ENCODE data around the gene FAR2.
"Not testable (repeated sequence)": the region's sequence is repeated elsewhere in the genome, so short reads cannot be mapped to it uniquely, and the experiment has no call there.

The FAR2 gene

DNA sequence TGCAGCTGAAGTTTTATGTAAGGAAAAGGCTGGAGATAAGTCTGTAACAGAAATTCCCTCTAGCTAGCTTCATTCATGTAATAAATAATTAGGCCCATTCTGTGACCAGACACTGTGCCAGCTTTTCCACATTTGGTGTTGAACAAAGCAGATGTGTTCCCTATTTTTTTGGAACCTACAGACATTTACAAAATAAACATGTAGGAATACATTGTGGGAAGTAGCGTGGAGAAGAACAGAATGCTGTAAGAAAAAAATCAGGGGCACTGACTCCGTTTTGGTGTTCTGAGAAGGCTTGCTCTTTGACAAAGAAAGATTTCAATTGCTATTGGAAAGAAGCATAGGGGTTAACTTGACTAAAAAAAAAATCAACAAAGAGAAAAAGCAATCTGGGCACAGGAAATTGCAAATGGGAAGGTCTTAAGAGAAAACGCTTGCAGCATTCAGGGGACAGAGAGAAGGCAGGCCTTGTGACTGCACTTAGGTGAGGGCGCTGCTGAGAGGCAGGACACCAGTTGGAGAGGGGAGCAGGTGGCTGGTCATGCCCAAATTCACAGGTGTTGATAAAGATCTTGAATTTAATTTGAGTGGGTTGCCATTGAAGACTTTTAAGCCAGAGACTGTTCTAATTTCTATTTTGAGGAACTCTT, 4.0 kb downstream of the FAR2 start:
- peak; percentile 48 for DNase-seq (ENCODE audit: low spot score)

DNA sequence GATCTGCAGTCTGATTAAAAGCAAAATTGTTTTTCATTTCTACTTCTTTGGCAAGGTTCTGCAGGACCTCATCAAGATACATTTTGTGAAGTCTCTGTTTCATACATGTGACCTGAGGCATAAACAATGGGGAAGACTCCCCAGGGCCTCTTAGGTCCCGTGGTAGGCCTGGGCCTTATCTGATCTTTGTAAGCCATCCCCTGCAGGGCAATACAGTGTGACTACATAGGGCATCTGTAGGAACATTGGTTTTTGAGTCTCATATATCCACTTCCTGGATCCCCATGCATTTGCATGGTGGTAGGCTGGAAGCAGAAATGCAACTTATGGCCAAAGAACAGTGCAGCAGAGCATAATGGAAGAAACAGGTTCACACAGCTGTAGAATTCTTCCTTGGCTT, 6.0 kb downstream of the FAR2 start:
- DNase-seq (ENCODE audit: low spot score), result no peak

DNA sequence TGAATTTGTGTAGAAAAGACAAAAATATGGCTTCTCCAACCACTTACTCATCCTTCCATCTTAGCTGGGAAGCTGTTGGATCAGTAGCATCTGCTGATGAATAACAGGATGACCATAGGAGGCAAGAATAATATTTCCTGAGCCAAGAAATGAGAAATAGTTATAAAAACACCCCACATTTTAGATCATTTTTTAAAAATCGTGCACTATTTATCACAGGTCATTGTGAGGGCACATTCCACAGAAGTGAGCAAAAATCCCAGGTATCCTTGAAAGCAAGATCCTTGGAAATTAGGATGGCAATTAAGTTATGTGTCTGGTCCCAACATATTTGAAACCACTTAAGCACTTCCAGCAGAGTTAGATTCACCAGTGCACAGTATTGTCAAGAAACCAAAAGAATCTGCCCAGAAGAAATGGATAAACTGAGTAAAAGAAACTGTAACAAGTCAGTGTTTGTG, 8.4 kb downstream of the FAR2 start:
- no peak for DNase-seq (ENCODE audit: low spot score)

DNA sequence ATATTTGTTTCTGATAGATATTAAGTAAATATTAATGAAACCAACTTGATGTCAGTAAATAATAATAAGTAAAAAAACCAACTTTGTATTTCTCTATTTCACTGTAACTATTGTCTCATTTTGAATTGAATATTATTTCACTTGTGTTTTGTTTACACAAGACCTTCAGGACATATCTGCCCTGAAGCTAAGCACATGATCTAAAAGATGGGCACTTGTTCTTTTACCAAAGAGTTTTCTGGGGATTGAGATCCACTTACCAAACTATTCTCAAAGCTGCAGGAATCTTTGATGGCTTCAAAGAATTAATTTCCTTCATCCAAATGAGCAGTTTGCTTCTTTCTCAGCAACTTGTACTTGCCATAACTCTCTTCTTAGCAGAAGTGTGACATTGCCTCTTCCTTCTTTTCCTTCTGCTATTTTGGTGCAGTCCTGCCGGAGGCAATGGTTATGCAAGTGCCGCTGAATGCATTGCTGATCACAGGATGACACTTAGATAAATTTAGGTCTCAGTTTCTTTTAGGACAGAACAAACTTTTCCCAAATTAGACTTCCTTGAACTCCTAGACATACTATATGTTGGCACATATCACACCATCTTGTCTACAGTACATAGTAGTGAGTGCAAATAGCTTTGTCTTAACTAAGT, 9.2 kb downstream of the FAR2 start:
- DNase-seq (ENCODE audit: low spot score), result peak; percentile 67

DNA sequence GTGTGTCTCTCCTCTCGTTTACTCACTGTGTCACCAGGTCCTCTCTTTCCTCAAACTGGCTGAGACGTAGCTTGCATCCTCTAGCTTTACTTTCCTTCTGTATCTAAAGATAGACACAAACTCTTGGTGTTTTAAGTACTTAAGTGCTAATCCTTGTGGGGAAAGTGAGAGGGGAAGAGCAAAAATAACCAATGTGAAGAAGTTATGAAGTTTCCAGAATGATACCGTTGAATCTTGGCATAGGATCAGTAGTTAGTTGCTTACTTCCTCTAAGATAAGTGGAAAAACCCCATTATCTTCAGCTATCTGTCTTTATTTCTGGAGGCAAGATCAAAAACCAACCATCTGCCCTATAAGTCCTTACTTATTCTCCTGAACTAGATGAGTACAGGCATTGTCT, 10.6 kb downstream of the FAR2 start:
- DNase-seq (ENCODE audit: low spot score), result peak; percentile 39

DNA sequence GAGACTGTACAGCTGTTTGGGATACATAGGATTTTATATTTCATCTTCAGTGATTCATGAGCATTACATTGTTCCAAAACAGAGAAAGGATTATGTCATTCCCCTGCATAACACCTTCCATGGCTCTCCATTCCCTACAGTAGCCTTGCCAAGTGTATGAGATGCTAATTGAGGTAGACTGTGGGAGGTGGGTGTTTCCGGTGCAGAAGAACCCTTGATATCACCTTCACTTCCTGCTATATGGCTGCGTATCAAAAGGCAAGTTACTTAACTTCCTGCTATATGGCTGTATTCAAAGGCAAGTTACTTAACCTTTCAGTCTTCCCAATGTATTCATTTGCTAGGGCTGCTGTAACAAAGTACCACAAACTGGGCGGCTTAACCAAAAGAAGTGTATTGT, 11.2 kb downstream of the FAR2 start:
- DNase-seq (ENCODE audit: low spot score), result no peak

DNA sequence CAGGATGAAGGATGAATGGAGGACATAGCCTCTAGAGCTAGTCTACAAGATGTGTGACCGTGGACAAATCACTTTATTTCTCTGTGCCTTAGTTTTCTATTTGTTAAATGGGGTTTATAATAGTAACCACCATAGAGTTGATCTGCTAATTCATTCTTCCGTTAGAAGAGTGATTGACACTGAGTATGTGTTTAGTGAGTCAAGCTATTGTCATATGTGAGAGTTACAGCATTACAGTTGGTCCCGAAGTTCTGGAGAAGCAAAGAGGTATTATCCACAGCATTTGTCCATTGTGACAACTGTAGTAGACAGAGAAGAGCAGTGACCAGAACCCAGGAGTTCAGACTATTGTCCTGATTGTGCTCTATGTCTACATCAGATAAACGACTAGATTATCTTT, 14.1 kb downstream of the FAR2 start:
- no peak for DNase-seq (ENCODE audit: low spot score)

DNA sequence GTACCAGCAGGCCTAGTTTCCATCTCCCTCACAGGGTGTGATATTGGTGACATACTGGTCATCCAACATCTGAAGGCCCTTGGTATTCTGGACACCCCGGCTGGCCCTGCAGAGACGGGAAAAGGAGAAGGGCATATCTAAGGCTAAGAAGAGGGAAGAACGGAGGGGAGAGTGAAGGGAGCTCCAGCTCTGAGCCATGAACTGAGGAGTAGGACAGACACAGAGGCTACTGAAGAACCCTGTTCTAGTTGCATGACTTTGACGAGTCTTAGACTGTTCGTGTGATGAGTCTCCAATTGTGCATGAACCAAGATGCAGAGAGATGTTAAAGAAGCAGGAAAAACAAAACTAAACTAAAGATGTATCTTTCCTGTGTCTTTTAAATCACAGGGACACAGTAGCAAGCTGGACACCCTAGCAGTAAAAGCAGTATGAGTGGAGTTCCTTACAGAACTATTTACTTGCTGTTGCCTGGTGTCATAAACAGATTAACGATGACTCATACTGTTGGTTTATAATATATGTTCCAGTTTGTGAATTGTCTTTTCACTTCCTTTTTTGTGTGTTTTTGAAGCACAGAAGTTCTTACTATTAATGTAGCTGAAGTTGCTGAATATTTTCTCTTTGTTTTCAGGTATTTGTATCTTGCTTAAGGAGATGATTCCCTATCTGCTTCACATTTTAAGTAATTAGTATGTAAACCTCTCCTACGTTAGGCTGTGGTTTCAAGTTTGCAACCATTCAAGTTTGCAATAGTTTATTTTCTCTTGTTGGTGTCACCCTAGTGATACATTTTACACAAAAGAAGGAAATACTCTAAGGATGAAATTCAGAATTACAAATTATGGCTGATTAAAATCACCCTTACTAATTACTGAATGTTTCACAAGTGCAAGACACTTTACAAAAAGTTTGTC, 15.7 kb downstream of the FAR2 start:
- no peak for DNase-seq (ENCODE audit: low spot score)

DNA sequence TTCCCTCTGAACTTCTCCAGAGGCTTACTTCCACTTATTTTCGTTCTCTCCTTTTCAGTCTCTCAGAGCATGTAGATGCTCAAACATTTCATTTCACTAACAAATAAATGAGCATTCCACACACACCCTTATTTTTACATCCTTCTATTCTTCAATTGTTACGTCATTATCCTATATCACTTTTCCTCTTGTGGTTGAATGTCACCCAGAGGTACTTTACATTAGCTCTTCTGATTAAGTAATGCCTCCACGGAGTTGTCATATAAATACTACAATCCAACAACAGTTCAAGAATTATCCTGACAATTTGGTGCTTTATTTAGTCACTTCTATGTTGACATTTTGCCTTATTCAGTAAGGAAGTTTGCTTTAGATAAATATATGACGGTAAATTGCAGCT, 18.4 kb downstream of the FAR2 start:
- DNase-seq (ENCODE audit: low spot score), result no peak

DNA sequence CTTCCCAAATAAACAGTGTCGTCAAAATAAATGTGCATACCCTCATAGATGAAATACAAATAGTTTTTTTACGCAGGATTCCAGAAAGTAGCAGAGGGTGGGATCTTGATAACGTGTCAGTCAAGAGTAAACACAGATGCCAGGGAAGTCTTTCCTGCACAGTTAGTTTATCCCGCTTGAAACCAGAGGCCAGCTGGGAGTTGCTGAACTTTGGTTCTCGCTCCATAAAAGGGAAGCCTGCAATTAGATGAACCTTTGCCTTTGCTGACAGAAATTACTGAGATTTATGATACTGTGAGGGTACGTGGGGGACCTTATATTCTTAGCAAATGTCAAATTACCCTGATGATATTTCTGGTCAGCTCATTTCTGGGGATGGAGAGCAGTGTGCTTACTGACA, 18.9 kb downstream of the FAR2 start:
- no peak for DNase-seq (ENCODE audit: low spot score)

DNA sequence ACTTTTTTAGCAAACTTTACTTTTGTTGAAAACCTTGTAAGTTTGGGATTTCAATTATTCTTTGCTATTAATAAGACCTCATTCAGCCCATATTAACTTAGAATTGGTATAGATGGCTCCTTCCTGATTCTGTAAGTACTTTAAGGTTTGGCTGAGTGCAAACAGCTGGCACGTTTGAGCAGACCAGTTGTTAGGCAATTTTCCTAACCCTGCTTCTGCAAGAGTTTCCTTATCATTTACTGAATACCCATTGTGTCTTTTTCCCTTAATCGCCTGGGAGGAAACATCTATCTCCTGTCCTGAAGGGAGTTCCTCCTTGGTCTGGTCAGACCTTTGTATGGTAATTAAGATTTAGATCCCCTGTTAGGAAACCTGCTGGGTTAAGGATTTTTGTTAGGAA, 20.9 kb downstream of the FAR2 start:
- DNase-seq (ENCODE audit: low spot score), result not testable (repeated sequence)

DNA sequence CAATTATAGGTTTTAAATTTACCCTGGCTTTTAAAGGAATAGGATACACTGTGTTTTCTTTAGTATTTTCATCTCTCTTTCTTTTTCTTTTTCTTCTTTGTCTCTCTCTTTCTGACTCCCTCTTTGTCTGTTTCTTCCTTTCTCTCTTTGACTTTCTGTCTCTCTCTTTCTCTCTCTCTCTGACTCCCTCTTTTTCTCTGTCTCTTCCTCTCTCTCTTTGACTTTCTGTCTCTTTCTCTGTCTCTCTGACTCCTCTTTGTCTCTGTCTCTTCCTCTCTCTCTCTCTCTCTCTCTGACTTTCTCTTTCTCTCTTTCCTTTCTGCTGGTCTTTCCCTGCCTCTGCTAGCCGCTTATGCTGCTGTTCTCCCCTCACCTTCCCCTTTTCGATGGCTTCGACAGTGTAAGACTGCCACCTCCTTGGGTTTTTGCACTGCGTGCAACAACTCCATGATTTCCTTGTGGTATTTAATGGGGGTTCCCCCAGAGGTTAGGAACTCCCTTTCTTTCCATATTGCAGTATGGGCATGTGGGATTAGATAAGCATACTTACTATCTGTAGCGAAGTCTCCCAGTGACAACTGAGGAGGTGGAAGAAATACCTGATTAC, 21.5 kb downstream of the FAR2 start:
- DNase-seq (ENCODE audit: low spot score), result not testable (repeated sequence)

DNA sequence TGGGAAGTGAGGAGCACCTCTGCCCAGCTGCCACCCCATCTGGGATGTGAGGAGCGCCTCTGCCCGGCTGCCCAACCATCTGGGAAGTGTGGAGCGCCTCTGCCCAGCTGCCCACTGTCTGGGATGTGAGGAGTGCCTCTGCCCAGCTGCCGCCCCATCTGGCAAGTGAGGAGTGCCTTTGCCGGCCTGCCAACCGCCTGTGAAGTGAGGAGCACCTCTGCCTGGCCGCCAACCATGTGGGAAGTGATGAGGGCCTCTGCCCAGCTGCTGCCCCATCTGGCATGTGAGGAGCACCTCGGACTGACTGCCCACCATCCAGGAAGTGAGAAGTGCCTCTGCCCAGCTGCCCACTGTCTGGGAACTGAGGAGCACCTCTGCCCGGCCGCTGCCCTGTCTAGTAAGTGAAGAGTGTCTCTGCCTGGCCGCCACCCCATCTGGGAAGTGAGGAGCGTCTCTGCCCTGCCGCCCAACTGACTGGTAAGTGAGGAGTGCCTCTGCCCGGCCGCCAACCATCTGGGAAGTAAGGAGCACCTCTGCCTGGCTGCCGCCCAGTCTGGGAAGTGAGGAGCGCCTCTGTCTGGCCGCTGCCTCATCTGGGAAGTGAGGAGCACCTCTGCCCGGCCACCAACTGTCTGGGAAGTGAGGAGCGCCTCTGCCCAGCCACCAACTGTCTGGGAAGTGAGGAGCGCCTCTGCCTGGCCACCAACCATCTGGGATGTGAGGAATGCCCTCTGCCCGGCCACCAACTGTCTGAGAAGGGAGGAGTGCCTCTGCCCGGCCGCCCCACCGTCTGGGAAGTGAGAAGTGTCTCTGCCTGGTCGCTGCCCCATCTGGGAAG, 22.6 kb downstream of the FAR2 start:
- DNase-seq (ENCODE audit: low spot score), result no peak

DNA sequence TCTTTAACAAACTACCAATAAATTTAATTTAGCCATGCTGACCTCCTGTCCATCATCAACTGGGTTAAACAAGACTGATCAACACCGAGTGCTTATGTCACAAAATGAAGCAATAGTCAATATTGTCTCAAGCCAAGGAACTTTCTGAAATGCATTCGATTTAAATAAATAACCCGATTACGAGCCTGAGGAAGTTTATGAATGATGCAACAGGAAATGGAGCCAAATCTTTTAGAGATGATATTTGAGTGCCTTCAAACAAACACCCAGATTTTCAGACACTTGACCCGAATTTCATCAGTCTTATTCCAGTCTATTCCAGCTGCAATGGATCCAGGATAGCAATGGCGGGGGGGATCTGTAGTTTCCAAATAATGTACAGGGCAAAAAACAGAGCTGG, 27.9 kb downstream of the FAR2 start:
- no peak for DNase-seq (ENCODE audit: low spot score)

DNA sequence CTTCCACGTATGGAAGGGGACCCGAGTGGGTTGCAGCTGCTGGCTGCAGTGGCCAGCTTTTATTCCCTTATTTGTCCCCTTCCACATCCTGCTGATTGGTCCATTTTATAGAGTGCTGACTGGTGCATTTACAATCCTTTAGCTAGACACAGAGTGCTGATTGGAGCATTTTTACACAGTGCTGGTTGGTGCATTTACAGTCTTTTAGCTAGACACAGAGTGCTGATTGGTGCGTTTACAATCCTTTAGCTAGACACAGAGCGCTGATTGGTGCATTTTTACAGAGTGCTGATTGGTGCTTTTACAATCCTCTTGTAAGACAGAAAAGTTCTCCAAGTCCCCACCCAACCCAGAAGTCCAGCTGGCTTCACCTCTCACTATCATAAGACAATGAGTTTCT, 33.2 kb downstream of the FAR2 start:
- not testable (repeated sequence) for DNase-seq (ENCODE audit: low spot score)

DNA sequence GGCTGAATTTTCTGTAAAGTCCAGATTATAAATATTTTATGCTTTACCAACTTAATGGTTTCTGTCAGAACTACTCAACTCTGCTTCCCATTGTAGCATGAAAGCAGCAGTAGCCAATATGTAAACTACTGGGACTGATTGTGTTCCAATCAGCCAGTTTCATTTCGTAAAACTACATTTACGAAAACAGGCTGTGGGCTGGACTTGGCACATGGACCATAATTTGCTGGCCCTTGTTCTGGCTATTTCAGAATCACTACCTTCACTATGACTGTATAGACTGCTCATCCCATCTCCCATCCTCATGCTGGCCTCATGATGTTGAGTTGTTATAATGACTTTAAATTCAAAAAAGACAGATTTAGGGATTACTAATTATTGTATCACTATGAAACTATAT, 38.7 kb downstream of the FAR2 start:
- DNase-seq (ENCODE audit: low spot score), result no peak

DNA sequence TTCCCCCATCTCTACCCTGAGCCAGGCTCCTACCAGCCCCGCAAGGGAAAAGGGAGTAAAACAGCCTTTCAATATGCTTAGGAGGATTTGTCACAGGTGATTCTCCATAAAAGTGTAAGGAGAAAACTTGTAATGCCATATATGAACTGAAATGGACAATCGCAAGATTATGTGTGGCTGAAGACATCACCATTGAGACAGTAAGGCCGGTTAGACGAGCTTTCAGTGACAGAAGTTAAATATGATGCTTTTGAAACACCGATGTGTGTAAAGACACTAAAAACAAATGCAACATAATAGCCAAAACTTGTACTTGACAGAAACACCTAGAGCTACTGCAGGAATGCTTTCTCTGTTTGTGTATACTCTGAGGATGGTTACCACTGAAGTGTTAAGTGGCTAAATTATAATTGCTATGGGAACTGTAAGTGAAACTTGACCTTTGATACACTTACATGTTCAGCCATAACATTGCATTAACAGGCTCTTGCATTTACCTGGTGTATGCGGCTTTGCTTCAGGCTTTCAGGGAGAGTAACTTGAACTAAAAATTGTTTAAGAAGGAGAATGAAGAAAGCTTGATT, 42.3 kb downstream of the FAR2 start:
- no peak for DNase-seq (ENCODE audit: low spot score)

DNA sequence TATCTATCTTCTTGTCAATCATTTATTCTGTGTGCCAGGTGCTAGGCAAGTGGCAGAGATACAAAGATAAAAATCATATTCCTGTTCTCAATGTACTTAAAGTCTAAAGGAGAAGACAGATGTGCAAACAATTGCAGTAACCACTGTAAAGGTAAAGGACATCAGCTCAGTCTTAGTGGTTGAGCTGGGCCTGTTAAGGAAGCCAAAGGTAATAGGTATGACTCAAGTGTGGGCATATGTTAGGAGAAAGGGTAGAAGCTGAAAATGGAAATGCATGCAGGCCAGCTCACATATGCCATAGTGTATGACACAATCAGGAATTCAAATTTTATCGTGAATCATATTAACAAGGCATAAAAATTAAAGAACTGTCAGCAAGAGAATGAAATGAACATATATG, 49.8 kb downstream of the FAR2 start:
- no peak for DNase-seq (ENCODE audit: low spot score)

DNA sequence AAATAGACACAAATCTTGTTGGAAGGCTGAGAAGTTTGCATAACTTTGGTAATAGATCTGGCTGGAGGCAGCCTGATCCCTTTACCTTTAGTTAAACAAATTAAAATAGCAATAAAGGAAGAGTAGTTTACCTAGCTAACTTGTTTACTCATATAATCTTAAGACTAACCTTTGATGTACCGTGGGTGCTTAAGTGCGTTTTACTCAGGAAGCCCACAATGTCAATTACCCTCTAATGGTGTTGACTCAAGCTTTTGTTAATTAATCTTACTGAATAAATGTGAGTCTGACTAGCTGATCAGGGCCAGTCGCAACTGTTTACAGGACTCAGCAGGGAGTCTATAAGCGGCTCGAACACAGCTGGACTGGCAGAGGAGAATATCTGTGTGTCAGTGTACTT, 51.5 kb downstream of the FAR2 start:
- no peak for DNase-seq (ENCODE audit: low spot score)

DNA sequence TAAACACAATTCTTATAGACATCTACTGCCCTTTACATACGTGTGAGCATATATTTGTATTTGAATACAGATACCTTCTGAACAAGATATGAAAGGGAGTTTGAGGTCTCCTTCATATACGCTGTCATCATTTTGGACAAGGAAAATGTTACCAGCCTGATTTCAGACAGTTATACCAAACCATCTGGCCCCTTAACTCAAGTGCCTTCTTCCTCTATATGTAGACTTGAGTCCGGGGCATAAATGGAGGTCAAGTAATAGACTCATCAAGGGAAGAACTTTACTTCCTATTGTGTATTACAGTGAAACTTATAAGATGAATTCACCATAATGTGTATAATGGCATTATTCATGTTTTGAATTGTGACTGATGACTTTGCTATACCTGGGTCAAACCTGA, 52.2 kb downstream of the FAR2 start:
- no peak for DNase-seq (ENCODE audit: low spot score)

DNA sequence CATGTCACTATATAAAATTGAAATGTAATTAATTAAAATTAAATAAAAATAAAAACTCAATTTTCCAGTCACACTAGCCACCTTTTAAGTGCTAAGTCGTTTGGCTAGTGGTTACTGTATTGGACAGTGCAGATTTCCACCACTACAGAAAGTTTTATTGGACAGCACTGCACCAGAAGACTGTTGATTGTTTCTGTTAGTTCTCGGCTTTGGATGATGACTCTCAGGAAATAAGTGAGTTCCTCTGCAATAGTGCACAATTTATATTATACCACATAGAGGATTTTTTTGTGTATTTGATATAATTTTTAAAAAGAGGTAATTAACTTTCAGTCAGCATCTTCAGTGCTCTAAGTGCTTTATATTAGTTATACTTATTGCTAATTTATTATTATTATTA, 52.7 kb downstream of the FAR2 start:
- DNase-seq (ENCODE audit: low spot score), result no peak
